Measurements from ENCODE around the gene CELF3.

- TF ChIP-seq, protein P1, sequence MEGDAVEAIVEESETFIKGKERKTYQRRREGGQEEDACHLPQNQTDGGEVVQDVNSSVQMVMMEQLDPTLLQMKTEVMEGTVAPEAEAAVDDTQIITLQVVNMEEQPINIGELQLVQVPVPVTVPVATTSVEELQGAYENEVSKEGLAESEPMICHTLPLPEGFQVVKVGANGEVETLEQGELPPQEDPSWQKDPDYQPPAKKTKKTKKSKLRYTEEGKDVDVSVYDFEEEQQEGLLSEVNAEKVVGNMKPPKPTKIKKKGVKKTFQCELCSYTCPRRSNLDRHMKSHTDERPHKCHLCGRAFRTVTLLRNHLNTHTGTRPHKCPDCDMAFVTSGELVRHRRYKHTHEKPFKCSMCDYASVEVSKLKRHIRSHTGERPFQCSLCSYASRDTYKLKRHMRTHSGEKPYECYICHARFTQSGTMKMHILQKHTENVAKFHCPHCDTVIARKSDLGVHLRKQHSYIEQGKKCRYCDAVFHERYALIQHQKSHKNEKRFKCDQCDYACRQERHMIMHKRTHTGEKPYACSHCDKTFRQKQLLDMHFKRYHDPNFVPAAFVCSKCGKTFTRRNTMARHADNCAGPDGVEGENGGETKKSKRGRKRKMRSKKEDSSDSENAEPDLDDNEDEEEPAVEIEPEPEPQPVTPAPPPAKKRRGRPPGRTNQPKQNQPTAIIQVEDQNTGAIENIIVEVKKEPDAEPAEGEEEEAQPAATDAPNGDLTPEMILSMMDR (IDR thresholded peaks at IDR 0.05), result no peak
- no peak for TF ChIP-seq POLR2A (IDR thresholded peaks at IDR 0.05)
These were observed 5.4 kb downstream of the CELF3 start for GRCh38 chr1:151711044-151711800.

Data from thyroid gland (tissue), 4 donors.